Body of pancreas (tissue), 4 donors: ENCODE results near the gene ABCC1.

Experiments
- CTCF ChIP-seq, 7 experiments: fragments of 450-650 bp in 4 of 7; fragments of 200-600 bp in 3 of 7; sonication (generic) in 3 of 7; IDR thresholded peaks; one replicate each; pipeline ENCODE4 v1.5.1; 2016 to 2019; ENCODE audit warnings: antibody characterized with exemption in 7 of 7
- POLR2A ChIP-seq, 3 donors: fragments of 450-650 bp; IDR thresholded peaks; one replicate each; pipeline ENCODE4 v1.6.1; 2016; ENCODE audit warnings: antibody characterized with exemption in 3 of 3, mild to moderate bottlenecking in 2 of 3

- TF ChIP-seq CTCF (IDR thresholded peaks at IDR 0.05) (no peak), POLR2A (IDR thresholded peaks at IDR 0.05) (no peak)
Measured at GRCh38 chr16:16017812-16018211, 68.4 kb downstream of the ABCC1 start.
